ENCODE results near the gene RPL22L1.

The RPL22L1 gene

DNA sequence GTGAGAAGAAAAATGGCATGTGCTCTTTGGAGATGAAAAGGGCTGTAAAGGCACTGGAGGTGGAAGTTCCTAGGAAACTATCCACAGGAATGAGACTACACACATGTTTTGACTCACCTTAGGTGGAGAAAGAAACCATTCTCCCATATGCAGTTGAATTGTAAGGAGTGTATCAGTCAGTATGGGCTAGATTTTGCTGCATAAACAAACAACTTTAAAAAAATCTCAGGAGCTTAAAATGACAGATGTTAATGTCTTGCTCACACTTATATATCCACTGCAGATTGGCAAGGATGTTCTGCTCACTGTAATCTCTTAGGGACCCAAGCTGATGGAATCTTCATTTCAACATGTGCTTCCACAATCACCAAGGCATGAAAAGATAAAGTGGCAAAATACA is 25.6 kb downstream of the RPL22L1 start:
- Histone ChIP-seq H4K8ac (ENCODE audit: low read depth, low read length) (no peak overlapping the region), H2AK5ac (ENCODE audit: low read depth, low read length) (no peak overlapping the region), H3K36me3 (replicated peaks in 1 of 2; ENCODE audit: control insufficient read depth in 2 of 2, insufficient read depth in 2 of 2, low read length in 2 of 2) (no peaks in the 10 kb centered on the region), H2BK12ac (ENCODE audit: low read length) (no peak overlapping the region), H3K27me3 (ENCODE audit: control insufficient read depth in 3 of 3, insufficient read depth in 3 of 3, low read depth in 1 of 3, low read length in 3 of 3) (no peaks in the 10 kb centered on the region), H3K18ac (ENCODE audit: low read length) (no peak overlapping the region), H3K9me3 (replicated peaks in 1 of 2; ENCODE audit: control insufficient read depth in 2 of 2, insufficient read depth in 1 of 2, low read depth in 1 of 2, low read length in 2 of 2) (no peaks in the 10 kb centered on the region), H2BK15ac (ENCODE audit: low read length) (no peak overlapping the region), H3K9ac (ENCODE audit: low read depth, low read length, poor library complexity) (no peak overlapping the region), H3K79me1 (ENCODE audit: low read depth, low read length) (no peaks in the 10 kb centered on the region), H3K14ac (ENCODE audit: low read length) (no peak overlapping the region), H2AFZ (ENCODE audit: low read length) (no peak overlapping the region), H3K4me2 (ENCODE audit: insufficient read depth, low read length, poor library complexity, severe bottlenecking) (no peak overlapping the region), H3K4me1 (ENCODE audit: control insufficient read depth in 2 of 2, insufficient read depth in 1 of 2, low read depth in 1 of 2, low read length in 2 of 2) (peaks cover 0 to 2% of the 10 kb centered on the region in 2 donors), H2BK5ac (ENCODE audit: low read length) (no peak overlapping the region), H3K4me3 (ENCODE audit: low read length in 2 of 2) (no peak overlapping the region), H2BK120ac (ENCODE audit: low read depth, low read length) (no peak overlapping the region), H3K27ac (replicated peaks; ENCODE audit: low read length) (no peak overlapping the region), H4K91ac (ENCODE audit: low read depth, low read length, poor library complexity) (no peak overlapping the region), H3K23ac (ENCODE audit: low read depth, low read length, poor library complexity) (no peak overlapping the region), H3K4ac (ENCODE audit: low read length) (no peak overlapping the region)
- no peak for DNase-seq (ENCODE audit: low spot score)

- no peak overlapping the region for H2BK5ac ChIP-seq (ENCODE audit: low read length)
- peaks cover 0 to 2% of the 10 kb centered on the region in 2 donors for H3K4me1 ChIP-seq (ENCODE audit: control insufficient read depth in 2 of 2, insufficient read depth in 1 of 2, low read depth in 1 of 2, low read length in 2 of 2)
- H3K18ac ChIP-seq (ENCODE audit: low read length) = no peak overlapping the region
- H2BK120ac ChIP-seq (ENCODE audit: low read depth, low read length) = no peak overlapping the region
- H3K27ac ChIP-seq (replicated peaks; ENCODE audit: low read length) = no peak overlapping the region
- no peak overlapping the region for H3K23ac ChIP-seq (ENCODE audit: low read depth, low read length, poor library complexity)
- no CpG with 5 or more reads among the region's 2 CpGs for WGBS, 2 donors (ENCODE audit: extremely low coverage in 2 of 2, insufficient read length in 2 of 2, insufficient replicate concordance in 1 of 2)
- H4K91ac ChIP-seq (ENCODE audit: low read depth, low read length, poor library complexity) = no peak overlapping the region
- no peak overlapping the region for H3K4me3 ChIP-seq (ENCODE audit: low read length in 2 of 2)
- H3K79me1 ChIP-seq (ENCODE audit: low read depth, low read length) = no peaks in the 10 kb centered on the region
- H4K8ac ChIP-seq (ENCODE audit: low read depth, low read length) = no peak overlapping the region
- no peak overlapping the region for H2AK5ac ChIP-seq (ENCODE audit: low read depth, low read length)
- H3K9ac ChIP-seq (ENCODE audit: low read depth, low read length, poor library complexity) = no peak overlapping the region
- H3K4ac ChIP-seq (ENCODE audit: low read length) = no peak overlapping the region
- no peak overlapping the region for H3K4me2 ChIP-seq (ENCODE audit: insufficient read depth, low read length, poor library complexity, severe bottlenecking)
- H2AFZ ChIP-seq (ENCODE audit: low read length) = no peak overlapping the region
- H3K14ac ChIP-seq (ENCODE audit: low read length) = no peak overlapping the region
- H3K27me3 ChIP-seq (ENCODE audit: control insufficient read depth in 3 of 3, insufficient read depth in 3 of 3, low read depth in 1 of 3, low read length in 3 of 3) = no peaks in the 10 kb centered on the region
- H2BK12ac ChIP-seq (ENCODE audit: low read length) = no peak overlapping the region
- no peaks in the 10 kb centered on the region for H3K9me3 ChIP-seq (replicated peaks in 1 of 2; ENCODE audit: control insufficient read depth in 2 of 2, insufficient read depth in 1 of 2, low read depth in 1 of 2, low read length in 2 of 2)
- H3K36me3 ChIP-seq (replicated peaks in 1 of 2; ENCODE audit: control insufficient read depth in 2 of 2, insufficient read depth in 2 of 2, low read length in 2 of 2) = no peaks in the 10 kb centered on the region
- no peak overlapping the region for H2BK15ac ChIP-seq (ENCODE audit: low read length)
- DNase-seq (ENCODE audit: low spot score) = no peak
These were observed 29.6 kb downstream of the RPL22L1 start for GRCh38 chr3:170840291-170840859.

GRCh38 chr3:170839518-170840100 is 30.4 kb downstream of the RPL22L1 start:
- no peaks in the 10 kb centered on the region for H3K27me3 ChIP-seq (ENCODE audit: control insufficient read depth in 3 of 3, insufficient read depth in 3 of 3, low read depth in 1 of 3, low read length in 3 of 3)
- H3K4me1 ChIP-seq (ENCODE audit: control insufficient read depth in 2 of 2, insufficient read depth in 1 of 2, low read depth in 1 of 2, low read length in 2 of 2) = peaks cover 1 to 4% of the 10 kb centered on the region in 2 donors
- H3K18ac ChIP-seq (ENCODE audit: low read length) = no peak overlapping the region
- H3K14ac ChIP-seq (ENCODE audit: low read length) = no peak overlapping the region
- no peak overlapping the region for H3K4ac ChIP-seq (ENCODE audit: low read length)
- H3K23ac ChIP-seq (ENCODE audit: low read depth, low read length, poor library complexity) = no peak overlapping the region
- no peaks in the 10 kb centered on the region for H3K36me3 ChIP-seq (replicated peaks in 1 of 2; ENCODE audit: control insufficient read depth in 2 of 2, insufficient read depth in 2 of 2, low read length in 2 of 2)
- DNase-seq (ENCODE audit: low spot score) = no peak
- H2BK120ac ChIP-seq (ENCODE audit: low read depth, low read length) = no peak overlapping the region
- H2BK12ac ChIP-seq (ENCODE audit: low read length) = no peak overlapping the region
- no peaks in the 10 kb centered on the region for H3K9me3 ChIP-seq (replicated peaks in 1 of 2; ENCODE audit: control insufficient read depth in 2 of 2, insufficient read depth in 1 of 2, low read depth in 1 of 2, low read length in 2 of 2)
- H4K8ac ChIP-seq (ENCODE audit: low read depth, low read length) = no peak overlapping the region
- no peak overlapping the region for H2AK5ac ChIP-seq (ENCODE audit: low read depth, low read length)
- no CpG with 5 or more reads among the region's 3 CpGs for WGBS, 2 donors (ENCODE audit: extremely low coverage in 2 of 2, insufficient read length in 2 of 2, insufficient replicate concordance in 1 of 2)
- no peak overlapping the region for H3K4me2 ChIP-seq (ENCODE audit: insufficient read depth, low read length, poor library complexity, severe bottlenecking)
- H3K9ac ChIP-seq (ENCODE audit: low read depth, low read length, poor library complexity) = no peak overlapping the region
- no peak overlapping the region for H2AFZ ChIP-seq (ENCODE audit: low read length)
- H3K4me3 ChIP-seq (ENCODE audit: low read length in 2 of 2) = no peak overlapping the region
- H4K91ac ChIP-seq (ENCODE audit: low read depth, low read length, poor library complexity) = no peak overlapping the region
- no peak overlapping the region for H2BK5ac ChIP-seq (ENCODE audit: low read length)
- H3K79me1 ChIP-seq (ENCODE audit: low read depth, low read length) = no peaks in the 10 kb centered on the region
- H3K27ac ChIP-seq (replicated peaks; ENCODE audit: low read length) = no peak overlapping the region
- no peak overlapping the region for H2BK15ac ChIP-seq (ENCODE audit: low read length)

- H3K27ac ChIP-seq (replicated peaks; ENCODE audit: low read length) = no peak overlapping the region
- no peak overlapping the region for H2BK12ac ChIP-seq (ENCODE audit: low read length)
- no peak overlapping the region for H3K9ac ChIP-seq (ENCODE audit: low read depth, low read length, poor library complexity)
- no peak overlapping the region for H3K4me3 ChIP-seq (ENCODE audit: low read length in 2 of 2)
- H4K91ac ChIP-seq (ENCODE audit: low read depth, low read length, poor library complexity) = no peak overlapping the region
- H3K4me1 ChIP-seq (ENCODE audit: control insufficient read depth in 2 of 2, insufficient read depth in 1 of 2, low read depth in 1 of 2, low read length in 2 of 2) = peaks cover 1 to 4% of the 10 kb centered on the region in 2 donors
- no peaks in the 10 kb centered on the region for H3K9me3 ChIP-seq (replicated peaks in 1 of 2; ENCODE audit: control insufficient read depth in 2 of 2, insufficient read depth in 1 of 2, low read depth in 1 of 2, low read length in 2 of 2)
- no peak overlapping the region for H2AK5ac ChIP-seq (ENCODE audit: low read depth, low read length)
- H3K18ac ChIP-seq (ENCODE audit: low read length) = no peak overlapping the region
- no peak overlapping the region for H2BK5ac ChIP-seq (ENCODE audit: low read length)
- no peak overlapping the region for H2BK120ac ChIP-seq (ENCODE audit: low read depth, low read length)
- peaks cover 0 to 11% (median 0%) of the 10 kb centered on the region in 3 experiments for H3K27me3 ChIP-seq (ENCODE audit: control insufficient read depth in 3 of 3, insufficient read depth in 3 of 3, low read depth in 1 of 3, low read length in 3 of 3)
- no peaks in the 10 kb centered on the region for H3K79me1 ChIP-seq (ENCODE audit: low read depth, low read length)
- H2BK15ac ChIP-seq (ENCODE audit: low read length) = no peak overlapping the region
- H2AFZ ChIP-seq (ENCODE audit: low read length) = no peak overlapping the region
- no peak overlapping the region for H3K4ac ChIP-seq (ENCODE audit: low read length)
- H3K23ac ChIP-seq (ENCODE audit: low read depth, low read length, poor library complexity) = no peak overlapping the region
- H3K4me2 ChIP-seq (ENCODE audit: insufficient read depth, low read length, poor library complexity, severe bottlenecking) = no peak overlapping the region
- no CpG with 5 or more reads among the region's 4 CpGs for WGBS, 2 donors (ENCODE audit: extremely low coverage in 2 of 2, insufficient read length in 2 of 2, insufficient replicate concordance in 1 of 2)
- H3K14ac ChIP-seq (ENCODE audit: low read length) = no peak overlapping the region
- no peak overlapping the region for H4K8ac ChIP-seq (ENCODE audit: low read depth, low read length)
- no peak for DNase-seq (ENCODE audit: low spot score)
- no peaks in the 10 kb centered on the region for H3K36me3 ChIP-seq (replicated peaks in 1 of 2; ENCODE audit: control insufficient read depth in 2 of 2, insufficient read depth in 2 of 2, low read length in 2 of 2)
These were observed 33.5 kb downstream of the RPL22L1 start for GRCh38 chr3:170836491-170836890.
